Measurements from ENCODE around the gene CD79A.

The CD79A gene

DNA sequence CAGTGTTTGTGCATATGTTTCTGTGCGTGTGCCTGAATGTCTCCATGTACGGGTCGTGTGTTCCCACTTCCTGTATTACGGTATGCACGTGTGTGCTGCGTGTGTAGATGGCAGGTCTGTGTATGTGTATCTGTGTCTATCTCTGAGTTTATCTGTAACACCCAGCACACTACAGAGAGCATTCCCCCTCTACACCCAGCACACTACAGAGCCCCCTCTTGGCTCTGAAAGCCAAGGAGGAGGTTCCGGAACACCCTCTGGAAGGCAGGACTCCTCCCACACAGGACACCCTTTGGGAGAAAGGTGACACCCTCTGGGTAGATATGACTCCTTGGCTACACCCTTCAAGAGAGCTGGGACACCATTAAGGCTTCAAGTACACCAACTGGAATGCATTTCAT is 53.2 kb downstream of the CD79A start:
- DNase-seq (ENCODE audit: insufficient read length, low spot score) (no peak), FAIRE-seq (no peak)
- TF ChIP-seq, protein P1, sequence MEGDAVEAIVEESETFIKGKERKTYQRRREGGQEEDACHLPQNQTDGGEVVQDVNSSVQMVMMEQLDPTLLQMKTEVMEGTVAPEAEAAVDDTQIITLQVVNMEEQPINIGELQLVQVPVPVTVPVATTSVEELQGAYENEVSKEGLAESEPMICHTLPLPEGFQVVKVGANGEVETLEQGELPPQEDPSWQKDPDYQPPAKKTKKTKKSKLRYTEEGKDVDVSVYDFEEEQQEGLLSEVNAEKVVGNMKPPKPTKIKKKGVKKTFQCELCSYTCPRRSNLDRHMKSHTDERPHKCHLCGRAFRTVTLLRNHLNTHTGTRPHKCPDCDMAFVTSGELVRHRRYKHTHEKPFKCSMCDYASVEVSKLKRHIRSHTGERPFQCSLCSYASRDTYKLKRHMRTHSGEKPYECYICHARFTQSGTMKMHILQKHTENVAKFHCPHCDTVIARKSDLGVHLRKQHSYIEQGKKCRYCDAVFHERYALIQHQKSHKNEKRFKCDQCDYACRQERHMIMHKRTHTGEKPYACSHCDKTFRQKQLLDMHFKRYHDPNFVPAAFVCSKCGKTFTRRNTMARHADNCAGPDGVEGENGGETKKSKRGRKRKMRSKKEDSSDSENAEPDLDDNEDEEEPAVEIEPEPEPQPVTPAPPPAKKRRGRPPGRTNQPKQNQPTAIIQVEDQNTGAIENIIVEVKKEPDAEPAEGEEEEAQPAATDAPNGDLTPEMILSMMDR (IDR thresholded peaks at IDR 0.05; ENCODE audit: insufficient read depth, missing control alignments), result no peak
